Right atrium auricular region (tissue), 2 donors: ENCODE results near the gene SLC1A4. TPM values are rescaled to one million over a fixed set of nuclear protein-coding genes. Genes with fewer than 3 reads are reported as not detected.

Experiments
- DNase-seq: peaks from one replicate; pipeline ENCODE4 v3.0.0-alpha.2; 2019; ENCODE audit warnings: low spot score
- H3K27ac ChIP-seq, 2 donors: fragments of 200-600 bp; sonication (generic); 1 replicate in 1 of 2; 2 replicates in 1 of 2; pipeline ENCODE4 v1.5.1; 2016 to 2019
- H3K27me3 ChIP-seq, 2 donors: fragments of 200-600 bp; sonication (generic); one replicate each; pipeline versions ENCODE4 v1.5.1 to v1.6.0; 2017 to 2019
- H3K36me3 ChIP-seq: fragments of 200-600 bp; sonication (generic); one replicate; pipeline ENCODE4 v1.5.1; 2016
- H3K4me1 ChIP-seq, 2 donors: fragments of 200-600 bp; sonication (generic); one replicate each; pipeline versions ENCODE4 v1.5.1 to v1.6.0; 2017 to 2019
- H3K4me3 ChIP-seq, 2 donors: fragments of 200-600 bp; sonication (generic); 1 replicate in 1 of 2; 2 replicates in 1 of 2; pipeline ENCODE4 v1.5.1; 2017 to 2019; ENCODE audit warnings: mild to moderate bottlenecking in 1 of 2, moderate library complexity in 1 of 2
- H3K9me3 ChIP-seq, 2 donors: fragments of 200-600 bp; sonication (generic); one replicate each; pipeline ENCODE4 v1.5.1; 2019
- CTCF ChIP-seq, 2 donors: fragments of 200-600 bp; sonication (generic); IDR thresholded peaks; one replicate each; pipeline ENCODE4 v1.5.1; 2019; ENCODE audit warnings: antibody characterized with exemption in 2 of 2
- total RNA-seq, 2 donors: library from RNA; depleted of rRNA; stranded (reverse); fragments of >200 nt; gene quantifications; one replicate each; pipeline ENCODE4 v1.1.0, GENCODE V29; 2016

SLC1A4 gene
- total RNA-seq, 2 donors from 2014 or later: 2.2 to 6.0 TPM

- no peak overlapping the region for H3K4me3 ChIP-seq
- TF ChIP-seq CTCF (IDR thresholded peaks at IDR 0.05): no peak
- H3K36me3 ChIP-seq: peaks cover 12% of the 10 kb centered on the region
- H3K27ac ChIP-seq: no peak overlapping the region
- H3K4me1 ChIP-seq: peaks cover 0 to 7% of the 10 kb centered on the region in 2 donors
- no peaks in the 10 kb centered on the region for H3K27me3 ChIP-seq
- no peak for DNase-seq
- no peaks in the 10 kb centered on the region for H3K9me3 ChIP-seq
Measured at GRCh38 chr2:65025453-65026123, 36.4 kb downstream of the SLC1A4 start.

- DNase-seq: no peak
- Histone ChIP-seq H3K4me3 (no peak overlapping the region), H3K27me3 (no peaks in the 10 kb centered on the region), H3K27ac (no peak overlapping the region), H3K4me1 (peaks cover 0 to 7% of the 10 kb centered on the region in 2 donors), H3K9me3 (no peaks in the 10 kb centered on the region), H3K36me3 (peaks cover 6% of the 10 kb centered on the region)
- no peak for TF ChIP-seq CTCF (IDR thresholded peaks at IDR 0.05)
Measured at GRCh38 chr2:65026154-65026553, 37.0 kb downstream of the SLC1A4 start.

- no peak for TF ChIP-seq CTCF (IDR thresholded peaks at IDR 0.05)
- no peaks in the 10 kb centered on the region for H3K27me3 ChIP-seq
- no peak overlapping the region for H3K27ac ChIP-seq
- peaks cover 0 to 8% of the 10 kb centered on the region in 2 donors for H3K4me1 ChIP-seq
- no peaks in the 10 kb centered on the region for H3K36me3 ChIP-seq
- H3K4me3 ChIP-seq: no peak overlapping the region
- no peak for DNase-seq
- H3K9me3 ChIP-seq: no peaks in the 10 kb centered on the region
Measured at GRCh38 chr2:65026704-65027464, 37.7 kb downstream of the SLC1A4 start.

GRCh38 chr2:65027616-65028244 lies 38.5 kb downstream of the SLC1A4 start:
- H3K36me3 ChIP-seq: no peaks in the 10 kb centered on the region
- H3K27ac ChIP-seq: no peak overlapping the region
- DNase-seq: no peak
- H3K27me3 ChIP-seq: no peaks in the 10 kb centered on the region
- no peak overlapping the region for H3K4me3 ChIP-seq
- H3K9me3 ChIP-seq: no peaks in the 10 kb centered on the region
- peaks cover 0 to 15% of the 10 kb centered on the region in 2 donors for H3K4me1 ChIP-seq
- no peak for TF ChIP-seq CTCF (IDR thresholded peaks at IDR 0.05)

GRCh38 chr2:65030476-65031332 lies 41.5 kb downstream of the SLC1A4 start:
- Histone ChIP-seq H3K4me3 (no peak overlapping the region), H3K9me3 (no peaks in the 10 kb centered on the region), H3K4me1 (peaks cover 0 to 15% of the 10 kb centered on the region in 2 donors), H3K27ac (no peak overlapping the region), H3K27me3 (no peaks in the 10 kb centered on the region), H3K36me3 (no peaks in the 10 kb centered on the region)
- DNase-seq: no peak
- TF ChIP-seq CTCF (IDR thresholded peaks at IDR 0.05): no peak
